Panc1 (cell line): ENCODE data around the gene CARMIL1. TPM values are rescaled to one million over a fixed set of nuclear protein-coding genes. Genes with fewer than 3 reads are reported as not detected.

ENCODE experiments used
- ATAC-seq: fragments of 200-7000 bp; cut with Tn5 transposase; 2 replicates; pipeline ENCODE4 v1.9.1; 2020; ENCODE audit warnings: mild to moderate bottlenecking, moderate library complexity
- BruUV-seq: library from RNA; stranded (reverse); fragments of 400-500 nt; replicated peaks from 2 replicates; lab custom pipeline; 2021; lab: Mats Ljungman, UMichigan
- CTCF ChIA-PET: fragments of 300-600 bp; sonication (Branson Sonifier 250); formaldehyde crosslinking; loops from one replicate; lab custom pipeline; 2022; ENCODE audit warnings: antibody characterized with exemption; lab: Charles Lee
- POLR2A ChIA-PET: fragments of 300-600 bp; sonication (Branson Sonifier 250); formaldehyde crosslinking; loops from one replicate; lab custom pipeline; 2022; ENCODE audit warnings: antibody characterized with exemption; lab: Charles Lee
- DNase-seq: peaks from one replicate; pipeline ENCODE4 v3.0.0-alpha.2; 2010; ENCODE audit warnings: low read depth, low spot score
- H3K27ac ChIP-seq: 2 replicates; pipeline ENCODE4 v1.5.1; 2011; ENCODE audit warnings: mild to moderate bottlenecking, low read length, inconsistent platforms
- H3K27me3 ChIP-seq: fragments of 200-500 bp; sonication (Bioruptor generic); 2 replicates; pipeline ENCODE4 v1.6.0; 2014; ENCODE audit warnings: low read length, inconsistent platforms; ENCODE audit not compliant: control insufficient read depth, insufficient read depth
- H3K36me3 ChIP-seq: fragments of 200-500 bp; sonication (Bioruptor generic); 2 replicates; pipeline ENCODE4 v1.5.1; 2014; ENCODE audit warnings: inconsistent platforms, mild to moderate bottlenecking, low read length, moderate library complexity; ENCODE audit not compliant: control insufficient read depth, insufficient read depth
- H3K4me1 ChIP-seq: 2 replicates; pipeline ENCODE4 v1.5.1; 2011; ENCODE audit warnings: inconsistent platforms, mild to moderate bottlenecking, low read length, moderate library complexity; ENCODE audit not compliant: control insufficient read depth, insufficient read depth
- H3K4me3 ChIP-seq, 2 experiments: 2 replicates each; pipeline ENCODE4 v1.5.1; 2011 to 2012; ENCODE audit warnings: low read depth in 2 of 2, low read length in 2 of 2, mild to moderate bottlenecking in 2 of 2, inconsistent platforms in 1 of 2, moderate library complexity in 1 of 2
- H3K9me3 ChIP-seq: fragments of 200-500 bp; sonication (Bioruptor generic); 2 replicates; pipeline ENCODE4 v1.5.1; 2014; ENCODE audit warnings: low read depth, mild to moderate bottlenecking, inconsistent platforms, low read length, moderate library complexity; ENCODE audit not compliant: control insufficient read depth, insufficient read depth
- POLR2AphosphoS5 ChIP-seq: IDR thresholded peaks from 2 replicates; pipeline ENCODE4 v1.6.1; 2012; ENCODE audit warnings: mild to moderate bottlenecking, low read depth, low read length, moderate library complexity
- SIN3A ChIP-seq: IDR thresholded peaks from 2 replicates; pipeline ENCODE4 v1.6.1; 2012; ENCODE audit warnings: low read depth, mild to moderate bottlenecking, low read length, moderate library complexity, borderline replicate concordance; ENCODE audit not compliant: insufficient read depth
- TCF7L2 ChIP-seq: IDR thresholded peaks from 2 replicates; pipeline ENCODE4 v1.6.1; 2011; ENCODE audit warnings: mild to moderate bottlenecking, low read depth, low read length, inconsistent platforms
- in situ Hi-C: cut with HindIII; loops from 2 replicates; pipeline ENCODE4 v1.10.0; 2016; ENCODE audit warnings: low sequenced_read_pairs, low pct_unique_long_range_greater_than_20kb
- intact Hi-C: fragments of 100-400 bp; cut with micrococcal nuclease; formaldehyde crosslinking; loops from one replicate; pipeline ENCODE4 v1.10.0; 2022; ENCODE audit not compliant: unreplicated experiment
- total RNA-seq: library from RNA; stranded (reverse); gene quantifications from one replicate; pipeline ENCODE4 v1.2.1, GENCODE V29; 2021; ENCODE audit not compliant: unreplicated experiment
- TF ChIP-seq, protein P1 (sequence below), 2 experiments: IDR thresholded peaks; 2 replicates each; pipeline ENCODE4 v1.6.1; 2011 to 2012; ENCODE audit warnings: low read depth in 2 of 2, control low read depth in 1 of 2, low read length in 1 of 2, mild to moderate bottlenecking in 1 of 2, moderate library complexity in 1 of 2; ENCODE audit not compliant: insufficient read depth in 1 of 2
- TF ChIP-seq, protein P2 (sequence below): fragments of 450-650 bp; IDR thresholded peaks from 2 replicates; pipeline ENCODE4 v1.5.1; 2017; ENCODE audit warnings: mild to moderate bottlenecking

CARMIL1 gene
- total RNA-seq, 1 experiment from 2014 or later: 4.0 TPM

DNA sequence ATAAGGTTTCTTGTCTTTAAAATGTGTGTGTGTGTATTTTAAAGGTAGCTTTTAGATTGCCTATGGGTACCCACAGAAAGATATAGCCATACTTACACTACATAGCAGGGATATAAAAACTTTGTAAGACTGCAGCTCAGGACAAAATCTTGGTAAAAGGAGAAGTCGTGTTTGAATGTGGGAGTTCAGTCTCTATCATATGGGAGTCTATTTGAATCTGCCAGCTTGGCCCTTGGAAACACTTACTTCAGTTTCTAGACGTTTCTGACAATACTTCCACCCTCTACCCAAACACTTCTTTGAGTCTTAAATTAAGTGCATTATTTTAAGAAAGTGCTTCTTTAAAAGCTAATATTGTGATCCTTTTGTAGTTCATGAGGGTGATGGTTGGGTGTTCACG lies 155.7 kb downstream of the CARMIL1 start:
- no peak for DNase-seq
- TF ChIP-seq SIN3A (no peak), POLR2AphosphoS5 (no peak), TCF7L2 (no peak)
- TF ChIP-seq, protein P1, sequence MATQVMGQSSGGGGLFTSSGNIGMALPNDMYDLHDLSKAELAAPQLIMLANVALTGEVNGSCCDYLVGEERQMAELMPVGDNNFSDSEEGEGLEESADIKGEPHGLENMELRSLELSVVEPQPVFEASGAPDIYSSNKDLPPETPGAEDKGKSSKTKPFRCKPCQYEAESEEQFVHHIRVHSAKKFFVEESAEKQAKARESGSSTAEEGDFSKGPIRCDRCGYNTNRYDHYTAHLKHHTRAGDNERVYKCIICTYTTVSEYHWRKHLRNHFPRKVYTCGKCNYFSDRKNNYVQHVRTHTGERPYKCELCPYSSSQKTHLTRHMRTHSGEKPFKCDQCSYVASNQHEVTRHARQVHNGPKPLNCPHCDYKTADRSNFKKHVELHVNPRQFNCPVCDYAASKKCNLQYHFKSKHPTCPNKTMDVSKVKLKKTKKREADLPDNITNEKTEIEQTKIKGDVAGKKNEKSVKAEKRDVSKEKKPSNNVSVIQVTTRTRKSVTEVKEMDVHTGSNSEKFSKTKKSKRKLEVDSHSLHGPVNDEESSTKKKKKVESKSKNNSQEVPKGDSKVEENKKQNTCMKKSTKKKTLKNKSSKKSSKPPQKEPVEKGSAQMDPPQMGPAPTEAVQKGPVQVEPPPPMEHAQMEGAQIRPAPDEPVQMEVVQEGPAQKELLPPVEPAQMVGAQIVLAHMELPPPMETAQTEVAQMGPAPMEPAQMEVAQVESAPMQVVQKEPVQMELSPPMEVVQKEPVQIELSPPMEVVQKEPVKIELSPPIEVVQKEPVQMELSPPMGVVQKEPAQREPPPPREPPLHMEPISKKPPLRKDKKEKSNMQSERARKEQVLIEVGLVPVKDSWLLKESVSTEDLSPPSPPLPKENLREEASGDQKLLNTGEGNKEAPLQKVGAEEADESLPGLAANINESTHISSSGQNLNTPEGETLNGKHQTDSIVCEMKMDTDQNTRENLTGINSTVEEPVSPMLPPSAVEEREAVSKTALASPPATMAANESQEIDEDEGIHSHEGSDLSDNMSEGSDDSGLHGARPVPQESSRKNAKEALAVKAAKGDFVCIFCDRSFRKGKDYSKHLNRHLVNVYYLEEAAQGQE (IDR thresholded peaks at IDR 0.05; ENCODE audit: insufficient read depth in 1 of 2, low read depth in 2 of 2, low read length in 1 of 2): no peak
- H3K36me3 ChIP-seq: no peaks in the 10 kb centered on the region
- POLR2A ChIA-PET: no interaction called here
- intact Hi-C loops: no loop called here
- CTCF ChIA-PET: no interaction called here
- no peaks in the 10 kb centered on the region for H3K27me3 ChIP-seq
- no peak for ATAC-seq
- in situ Hi-C loops: no loop called here
- no peaks in the 10 kb centered on the region for H3K9me3 ChIP-seq
- no peaks in the 10 kb centered on the region for H3K4me1 ChIP-seq
- BruUV-seq: no TSS peak
- H3K4me3 ChIP-seq: no peak overlapping the region
- no peak overlapping the region for H3K27ac ChIP-seq

DNA sequence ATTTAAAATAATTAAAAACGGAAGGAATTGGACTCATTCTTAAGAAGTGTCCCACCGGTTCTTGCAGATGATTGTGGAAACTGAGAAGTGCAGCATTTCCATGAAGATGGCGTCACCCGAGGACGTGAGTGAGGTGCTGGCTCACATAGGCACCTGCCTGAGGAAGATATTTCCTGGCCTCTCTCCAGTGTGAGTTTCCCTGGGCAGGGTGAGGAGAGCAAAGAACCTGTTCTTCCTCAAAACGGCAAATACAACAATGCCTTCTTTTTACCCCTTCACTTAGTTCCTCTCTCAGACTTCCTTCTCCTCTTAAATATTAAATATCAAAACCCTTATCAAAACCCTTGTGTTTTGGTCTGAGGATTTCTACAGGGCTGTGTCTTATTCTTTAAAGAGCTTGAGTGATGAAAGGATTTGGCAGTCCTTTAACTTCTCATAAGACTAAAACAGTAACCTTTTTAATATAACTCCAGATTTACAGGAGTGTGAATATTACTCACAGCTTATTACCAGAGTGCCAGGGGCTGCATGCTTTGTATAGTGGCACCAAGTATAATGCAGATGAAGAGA lies 156.3 kb downstream of the CARMIL1 start:
- no peak for ATAC-seq

More for the DNA sequence above, 156.3 kb downstream of the CARMIL1 start:
- no TSS peak for BruUV-seq
- no peaks in the 10 kb centered on the region for H3K36me3 ChIP-seq
- POLR2A ChIA-PET: interaction anchor here (0.5 kb wide), 1 partner anchor 98 kb away, joined by 5 read pairs; no protein-coding TSS in a partner anchor
- no peaks in the 10 kb centered on the region for H3K27me3 ChIP-seq
- H3K9me3 ChIP-seq: no peaks in the 10 kb centered on the region
- DNase-seq: no peak
- in situ Hi-C loops (no loop called here), intact Hi-C loops (no loop called here)
- no peaks in the 10 kb centered on the region for H3K4me1 ChIP-seq
- CTCF ChIA-PET: no interaction called here
- TF ChIP-seq, protein P1 (IDR thresholded peaks at IDR 0.05; ENCODE audit: insufficient read depth in 1 of 2, low read depth in 2 of 2, low read length in 1 of 2): no peak
- TF ChIP-seq, protein P2, sequence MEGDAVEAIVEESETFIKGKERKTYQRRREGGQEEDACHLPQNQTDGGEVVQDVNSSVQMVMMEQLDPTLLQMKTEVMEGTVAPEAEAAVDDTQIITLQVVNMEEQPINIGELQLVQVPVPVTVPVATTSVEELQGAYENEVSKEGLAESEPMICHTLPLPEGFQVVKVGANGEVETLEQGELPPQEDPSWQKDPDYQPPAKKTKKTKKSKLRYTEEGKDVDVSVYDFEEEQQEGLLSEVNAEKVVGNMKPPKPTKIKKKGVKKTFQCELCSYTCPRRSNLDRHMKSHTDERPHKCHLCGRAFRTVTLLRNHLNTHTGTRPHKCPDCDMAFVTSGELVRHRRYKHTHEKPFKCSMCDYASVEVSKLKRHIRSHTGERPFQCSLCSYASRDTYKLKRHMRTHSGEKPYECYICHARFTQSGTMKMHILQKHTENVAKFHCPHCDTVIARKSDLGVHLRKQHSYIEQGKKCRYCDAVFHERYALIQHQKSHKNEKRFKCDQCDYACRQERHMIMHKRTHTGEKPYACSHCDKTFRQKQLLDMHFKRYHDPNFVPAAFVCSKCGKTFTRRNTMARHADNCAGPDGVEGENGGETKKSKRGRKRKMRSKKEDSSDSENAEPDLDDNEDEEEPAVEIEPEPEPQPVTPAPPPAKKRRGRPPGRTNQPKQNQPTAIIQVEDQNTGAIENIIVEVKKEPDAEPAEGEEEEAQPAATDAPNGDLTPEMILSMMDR: no peak
- TF ChIP-seq SIN3A: no peak
- TF ChIP-seq POLR2AphosphoS5: no peak
- no peak for TF ChIP-seq TCF7L2
- H3K4me3 ChIP-seq: no peak overlapping the region
- H3K27ac ChIP-seq: no peak overlapping the region
